Activated CD4-positive, alpha-beta memory T cell treated with anti-CD3 and anti-CD28 coated beads for 36 hours (primary cell): Measurements from ENCODE around the gene CLEC6A. TPM values are rescaled to one million over a fixed set of nuclear protein-coding genes. Genes with fewer than 3 reads are reported as not detected.

ENCODE experiments used
- CTCF ChIA-PET: fragments of 350-600 bp; sonication (Branson Sonifier 250); formaldehyde crosslinking; loops from one replicate; lab custom pipeline; 2021; ENCODE audit warnings: antibody characterized with exemption, inconsistent platforms; lab: Charles Lee
- POLR2A ChIA-PET: fragments of 350-600 bp; sonication (Branson Sonifier 250); formaldehyde crosslinking; loops from one replicate; lab custom pipeline; 2021; ENCODE audit warnings: antibody characterized with exemption; lab: Charles Lee
- DNase-seq: peaks from one replicate; pipeline ENCODE4 v3.0.0-alpha.2; 2020
- H3K27ac Mint-ChIP-seq: one replicate; pipeline ENCODE4 v1.8.0; 2021; ENCODE audit warnings: mixed read lengths
- H3K27me3 Mint-ChIP-seq: one replicate; pipeline ENCODE4 v1.8.0; 2021; ENCODE audit warnings: mixed read lengths
- H3K36me3 Mint-ChIP-seq: one replicate; pipeline ENCODE4 v1.8.0; 2021; ENCODE audit warnings: mixed read lengths
- H3K4me1 Mint-ChIP-seq: one replicate; pipeline ENCODE4 v1.8.0; 2021; ENCODE audit warnings: low read depth, mixed read lengths
- H3K4me3 Mint-ChIP-seq: one replicate; pipeline ENCODE4 v1.8.0; 2021; ENCODE audit warnings: mild to moderate bottlenecking, mixed read lengths
- H3K9me3 Mint-ChIP-seq: one replicate; pipeline ENCODE4 v1.8.0; 2021; ENCODE audit warnings: mixed read lengths
- intact Hi-C: fragments of 100-400 bp; cut with micrococcal nuclease; formaldehyde crosslinking; loops from one replicate; pipeline ENCODE4 v1.15.1; 2023
- total RNA-seq, 2 experiments: library from RNA; stranded (reverse); gene quantifications; one replicate each; pipeline ENCODE4 v1.2.3, GENCODE V29; 2021

Gene CLEC6A
- total RNA-seq, 2 experiments from 2014 or later = not detected

- no peak for DNase-seq
- H3K27me3 Mint-ChIP-seq = peaks cover 6% of the 10 kb centered on the region
- intact Hi-C loops = no loop called here
- no peak overlapping the region for H3K4me3 Mint-ChIP-seq
- ChIA-PET CTCF (interaction anchor here (0.9 to 2.6 kb wide), 2 partner anchors 42 to 388 kb away, joined by 3 to 11 read pairs; no protein-coding TSS in a partner anchor), POLR2A (no interaction called here)
- H3K4me1 Mint-ChIP-seq = peaks cover 4% of the 10 kb centered on the region
- H3K36me3 Mint-ChIP-seq = no peaks in the 10 kb centered on the region
- H3K27ac Mint-ChIP-seq = no peak overlapping the region
- H3K9me3 Mint-ChIP-seq = no peaks in the 10 kb centered on the region
Measured at GRCh38 chr12:8501720-8502119, 46.0 kb downstream of the CLEC6A start.

DNA sequence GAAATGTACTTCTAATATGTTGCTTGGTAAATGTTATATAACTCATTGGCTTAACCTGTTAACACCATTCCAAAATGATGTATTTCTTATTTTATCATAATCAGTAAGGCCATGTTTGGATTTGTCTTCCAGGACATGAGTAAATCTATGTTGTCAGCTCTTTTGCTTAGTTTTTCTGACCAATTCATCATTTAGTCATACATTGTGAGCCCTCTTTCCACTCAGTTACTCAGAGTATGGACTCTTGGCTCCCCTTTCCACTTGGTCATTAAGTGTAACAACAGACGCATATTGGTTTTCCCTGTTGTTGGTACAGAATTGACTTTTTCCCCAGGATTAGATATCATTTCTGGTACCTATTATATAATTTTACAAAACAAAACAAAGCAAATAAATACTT, 48.6 kb downstream of the CLEC6A start:
- ChIA-PET POLR2A (no interaction called here), CTCF (no interaction called here)
- DNase-seq = no peak
- Mint-ChIP-seq H3K4me1 (peaks cover 4% of the 10 kb centered on the region), H3K4me3 (no peak overlapping the region), H3K27me3 (peaks cover 3% of the 10 kb centered on the region), H3K27ac (no peak overlapping the region), H3K36me3 (no peaks in the 10 kb centered on the region), H3K9me3 (no peaks in the 10 kb centered on the region)
- intact Hi-C loops = no loop called here

DNA sequence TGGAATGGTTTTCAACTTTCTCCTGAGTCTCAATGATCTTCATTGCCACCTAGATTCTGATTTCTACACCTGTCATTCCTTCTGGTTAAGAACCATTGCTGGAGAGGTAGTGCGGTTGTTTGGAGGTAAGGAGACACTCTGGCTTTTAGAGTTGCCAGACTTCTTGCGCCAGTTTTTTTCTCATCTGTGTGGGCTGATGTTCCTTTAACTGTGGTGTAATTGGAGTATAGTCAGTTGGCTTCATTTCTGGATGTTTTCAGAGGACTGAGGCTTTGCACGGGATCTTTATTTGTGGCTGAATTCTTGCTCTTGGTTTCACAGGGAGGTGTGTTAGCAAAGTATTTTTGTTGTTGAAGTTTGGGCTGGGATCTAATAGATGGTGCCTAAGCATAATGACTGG, 51.8 kb downstream of the CLEC6A start:
- ChIA-PET POLR2A (no interaction called here), CTCF (no interaction called here)
- intact Hi-C loops = no loop called here
- no peak for DNase-seq
- Mint-ChIP-seq H3K36me3 (no peaks in the 10 kb centered on the region), H3K4me1 (no peaks in the 10 kb centered on the region), H3K27ac (no peak overlapping the region), H3K9me3 (no peaks in the 10 kb centered on the region), H3K27me3 (peaks cover 3% of the 10 kb centered on the region), H3K4me3 (no peak overlapping the region)

DNA sequence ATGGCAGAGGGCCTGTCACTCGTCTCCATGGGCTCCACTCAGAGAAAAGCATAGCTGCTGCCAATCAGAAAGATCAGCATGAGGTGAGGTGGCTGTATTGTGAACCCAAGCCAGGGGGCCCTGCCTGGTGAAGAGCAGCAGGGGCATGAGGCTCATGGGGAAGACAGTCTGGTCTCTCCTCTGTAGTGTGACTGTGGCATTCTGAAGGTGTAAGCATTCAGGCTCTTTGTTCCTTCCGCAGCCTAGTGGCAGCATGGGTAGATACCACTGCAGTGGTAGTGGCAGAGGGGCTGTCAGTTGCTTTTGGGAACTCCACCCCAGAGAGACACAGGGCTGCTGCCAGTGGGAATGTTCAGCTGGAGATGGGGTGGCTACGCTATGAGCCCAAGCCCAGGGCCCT, 52.5 kb downstream of the CLEC6A start:
- ChIA-PET POLR2A (no interaction called here), CTCF (no interaction called here)
- no peak for DNase-seq
- Mint-ChIP-seq H3K27ac (no peak overlapping the region), H3K27me3 (peaks cover 3% of the 10 kb centered on the region), H3K9me3 (no peaks in the 10 kb centered on the region), H3K4me3 (no peak overlapping the region), H3K4me1 (no peaks in the 10 kb centered on the region), H3K36me3 (no peaks in the 10 kb centered on the region)
- intact Hi-C loops = no loop called here

DNA sequence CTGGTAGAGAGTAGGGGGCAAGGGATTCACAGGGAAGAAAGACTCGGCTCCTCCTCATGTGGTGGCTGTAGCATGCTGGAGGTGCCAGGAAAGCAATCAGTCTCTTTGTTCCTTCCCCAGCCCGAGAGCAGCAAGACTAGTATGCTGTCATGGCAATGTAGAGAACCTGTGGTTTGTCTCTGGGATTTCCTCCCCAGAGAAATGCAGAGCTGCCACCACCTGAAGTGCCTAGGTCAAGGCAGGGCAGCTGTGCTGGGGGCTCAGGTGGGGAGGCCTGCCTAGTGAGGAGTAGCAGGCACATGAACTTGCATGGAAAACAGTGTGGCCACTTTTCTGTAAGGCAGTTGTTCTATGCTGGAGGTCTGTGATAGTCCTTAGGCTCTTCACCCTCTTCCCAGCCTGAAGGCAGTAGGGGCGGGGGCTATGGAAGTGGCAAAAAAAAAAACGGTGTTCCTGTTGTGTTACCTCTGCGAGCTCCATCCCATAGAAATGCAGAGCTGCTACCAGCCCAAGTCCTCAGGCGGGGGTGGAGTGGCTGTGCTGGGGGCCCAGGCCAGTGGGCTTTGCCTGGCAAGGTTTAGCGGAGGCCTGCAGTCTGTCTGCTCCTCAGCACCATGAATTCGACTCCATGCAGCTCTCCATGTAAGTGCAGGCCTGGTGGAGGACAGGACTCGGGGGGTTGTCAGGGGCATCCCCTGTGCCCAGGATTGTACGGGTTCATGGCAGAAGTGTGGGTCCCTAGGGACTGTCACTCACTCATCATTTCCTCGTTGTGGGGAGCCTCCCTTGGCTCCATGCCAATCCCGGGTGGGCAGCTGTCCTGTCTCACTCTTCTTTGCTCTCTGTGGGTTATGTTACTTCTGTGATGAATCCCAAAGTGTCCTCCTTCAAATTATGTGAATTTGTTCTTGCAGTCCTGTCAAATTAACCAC, 53.4 kb downstream of the CLEC6A start:
- peaks cover 7% of the 10 kb centered on the region for H3K27me3 Mint-ChIP-seq

DNA sequence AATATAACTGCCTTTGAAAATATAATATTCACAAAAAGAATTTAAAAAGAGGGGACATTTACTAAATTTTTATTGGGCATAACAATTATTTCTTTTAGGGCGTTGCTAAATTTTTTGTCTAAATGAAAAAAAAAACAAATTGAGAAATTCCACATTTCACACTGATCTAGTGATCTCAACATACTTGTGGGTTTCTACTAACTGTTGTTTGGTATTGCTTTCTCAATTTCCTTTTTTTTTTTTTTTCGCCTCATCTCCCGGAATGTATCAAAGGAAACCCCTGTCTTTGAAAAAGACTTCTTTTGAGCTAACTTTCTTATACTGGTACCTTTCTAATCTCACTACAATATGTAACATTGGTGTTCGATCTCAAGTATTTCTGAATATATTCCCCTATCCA, 57.5 kb downstream of the CLEC6A start, which contains the start of gene CLEC4D:
CLEC4D (plus strand) TSS at position 248 of the 400 bp plus-strand sequence. CDS start 230 bp downstream, outside the sequence.
- H3K4me1 Mint-ChIP-seq = no peaks in the 10 kb centered on the region
- no peak within 1 kb of the TSS for H3K4me3 Mint-ChIP-seq
- no peaks in the 10 kb centered on the region for H3K9me3 Mint-ChIP-seq
- ChIA-PET POLR2A (no interaction called here), CTCF (no interaction called here)
- no peaks in the 10 kb centered on the region for H3K36me3 Mint-ChIP-seq
- peaks cover 24% of the 10 kb centered on the region for H3K27me3 Mint-ChIP-seq
- intact Hi-C loops = no loop called here
- DNase-seq = no peak
- H3K27ac Mint-ChIP-seq = no peak within 1 kb of the TSS

More for the DNA sequence above, 53.4 kb downstream of the CLEC6A start:
- ChIA-PET POLR2A (no interaction called here), CTCF (interaction anchor here (0.7 to 1.5 kb wide), 2 partner anchors 35 to 272 kb away, joined by 3 to 4 read pairs; no protein-coding TSS in a partner anchor)
- H3K36me3 Mint-ChIP-seq = no peaks in the 10 kb centered on the region
- no peak overlapping the region for H3K27ac Mint-ChIP-seq
- H3K4me1 Mint-ChIP-seq = no peaks in the 10 kb centered on the region
- DNase-seq = no peak
- H3K9me3 Mint-ChIP-seq = no peaks in the 10 kb centered on the region
- no peak overlapping the region for H3K4me3 Mint-ChIP-seq
- intact Hi-C loops = no loop called here

- H3K9me3 Mint-ChIP-seq = no peaks in the 10 kb centered on the region
- CTCF ChIA-PET = interaction anchor here (1.9 kb wide), 1 partner anchor 26 kb away, joined by 5 read pairs; no protein-coding TSS in a partner anchor
- peaks cover 34% of the 10 kb centered on the region for H3K27me3 Mint-ChIP-seq
- no peaks in the 10 kb centered on the region for H3K4me1 Mint-ChIP-seq
- H3K4me3 Mint-ChIP-seq = no peak overlapping the region
- DNase-seq = no peak
- intact Hi-C loops = no loop called here
- H3K36me3 Mint-ChIP-seq = no peaks in the 10 kb centered on the region
- no peak overlapping the region for H3K27ac Mint-ChIP-seq
- POLR2A ChIA-PET = no interaction called here
Measured at GRCh38 chr12:8517971-8518370, 62.2 kb downstream of the CLEC6A start.

GRCh38 chr12:8519171-8519570, 63.4 kb downstream of the CLEC6A start:
- H3K27me3 Mint-ChIP-seq = peaks cover 34% of the 10 kb centered on the region
- H3K9me3 Mint-ChIP-seq = no peaks in the 10 kb centered on the region
- no peak overlapping the region for H3K27ac Mint-ChIP-seq

DNA sequence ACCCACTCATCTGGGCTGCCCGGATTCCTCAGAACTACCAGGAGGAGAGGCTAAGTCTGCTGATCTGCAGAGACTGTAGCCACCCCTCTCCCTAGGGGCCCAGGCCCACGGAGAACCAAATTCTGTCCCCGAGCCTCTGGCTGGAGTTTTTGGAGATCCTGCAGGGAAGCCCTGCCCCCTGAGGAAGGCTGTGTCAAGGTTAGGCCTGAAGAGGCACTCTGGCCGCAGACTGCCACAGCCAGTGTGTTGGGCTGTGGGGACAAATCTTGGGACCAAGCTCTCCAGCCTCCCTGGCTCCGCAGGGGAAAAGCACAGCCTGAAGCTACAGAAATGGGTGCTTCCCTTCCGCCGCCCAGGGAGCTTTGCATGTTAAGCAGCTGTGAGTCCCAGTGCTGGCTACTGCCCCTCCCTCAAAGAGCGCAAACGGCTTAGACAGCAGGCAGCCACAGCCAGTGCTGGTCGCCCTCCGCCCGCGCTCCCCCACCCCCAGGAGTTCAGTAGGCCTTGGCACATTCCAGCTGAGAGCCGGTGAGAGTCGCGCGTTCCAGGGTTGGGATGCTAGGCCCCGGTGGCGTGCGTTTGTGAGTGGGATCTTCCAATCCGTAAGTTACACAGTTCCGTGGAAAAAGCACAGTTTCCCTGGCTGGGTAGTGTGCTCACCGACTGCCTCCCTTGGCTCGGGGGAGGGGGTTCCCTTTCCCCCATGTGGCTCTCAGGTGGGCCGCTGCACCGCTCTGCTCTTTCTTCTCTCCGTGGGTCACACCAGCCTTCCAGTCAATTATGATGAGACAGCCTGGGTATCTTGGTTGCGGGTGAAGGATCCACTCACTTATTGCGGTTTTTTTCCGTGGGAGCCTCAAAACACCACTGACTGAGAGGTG, 71.7 kb downstream of the CLEC6A start:
- H3K4me3 Mint-ChIP-seq = no peak overlapping the region
- no peaks in the 10 kb centered on the region for H3K4me1 Mint-ChIP-seq
- CTCF ChIA-PET = interaction anchor here (0.8 kb wide), 1 partner anchor 17 kb away, joined by 4 read pairs; no protein-coding TSS in a partner anchor
- no peak for DNase-seq
- no peaks in the 10 kb centered on the region for H3K36me3 Mint-ChIP-seq
- H3K27me3 Mint-ChIP-seq = peaks cover 30% of the 10 kb centered on the region
- POLR2A ChIA-PET = no interaction called here
- H3K27ac Mint-ChIP-seq = no peak overlapping the region
- peaks cover 4% of the 10 kb centered on the region for H3K9me3 Mint-ChIP-seq
- intact Hi-C loops = no loop called here

More at GRCh38 chr12:8519171-8519570, 63.4 kb downstream of the CLEC6A start:
- H3K4me1 Mint-ChIP-seq = no peaks in the 10 kb centered on the region
- H3K4me3 Mint-ChIP-seq = no peak overlapping the region
- H3K36me3 Mint-ChIP-seq = no peaks in the 10 kb centered on the region
- ChIA-PET POLR2A (no interaction called here), CTCF (interaction anchor here (1.9 kb wide), 1 partner anchor 25 kb away, joined by 5 read pairs; no protein-coding TSS in a partner anchor)
- no peak for DNase-seq
- intact Hi-C loops = no loop called here

Other genes with a start within 250 kb of the CLEC6A start
- under 1 TPM; 0.41 to 0.43 TPM for gene FAM90A1, start 228.3 kb upstream of the CLEC6A start, total RNA-seq
- not detected for gene CLEC4D, start 57.5 kb downstream of the CLEC6A start, total RNA-seq
- gene CLEC4E, start 84.9 kb downstream of the CLEC6A start, total RNA-seq = not detected
- gene AICDA, start 156.9 kb downstream of the CLEC6A start, total RNA-seq = not detected
- not detected for gene MFAP5, start 206.9 kb downstream of the CLEC6A start, total RNA-seq
- 1 to 10 TPM; 4.6 to 4.9 TPM for gene RIMKLB, start 242.0 kb downstream of the CLEC6A start, total RNA-seq